Thoracic aorta (tissue), 2 donors: ENCODE results near the gene PDIK1L. TPM values are rescaled to one million over a fixed set of nuclear protein-coding genes. Genes with fewer than 3 reads are reported as not detected.

ENCODE experiments used
- ATAC-seq: fragments of 150-250 bp; one replicate; pipeline ENCODE4 v1.8.0; 2017; ENCODE audit warnings: low read depth; ENCODE audit not compliant: insufficient number of reproducible peaks, low FRiP score
- DNase-seq: peaks from one replicate; pipeline ENCODE4 v3.0.0-alpha.2; 2020; ENCODE audit warnings: low spot score
- H3K27ac ChIP-seq, 2 donors: fragments of 200-600 bp; sonication (generic); 1 replicate in 1 of 2; 2 replicates in 1 of 2; pipeline ENCODE4 v1.5.1; 2016; ENCODE audit warnings: mild to moderate bottlenecking in 2 of 2, moderate library complexity in 2 of 2
- H3K27me3 ChIP-seq: fragments of 200-600 bp; sonication (generic); replicated peaks from 2 replicates; pipeline ENCODE4 v1.6.0; 2016; ENCODE audit warnings: mild to moderate bottlenecking; ENCODE audit not compliant: insufficient read depth
- H3K36me3 ChIP-seq: fragments of 200-600 bp; sonication (generic); one replicate; pipeline ENCODE4 v1.5.1; 2016
- H3K4me1 ChIP-seq, 2 donors: fragments of 200-600 bp; sonication (generic); 1 replicate in 1 of 2; 2 replicates in 1 of 2; pipeline versions ENCODE4 v1.5.1 to v1.6.0; 2016; ENCODE audit warnings: low read depth in 2 of 2, mild to moderate bottlenecking in 1 of 2; ENCODE audit not compliant: control insufficient read depth in 1 of 2
- H3K4me3 ChIP-seq: fragments of 200-600 bp; sonication (generic); 2 replicates; pipeline ENCODE4 v1.5.1; 2016; ENCODE audit warnings: mild to moderate bottlenecking
- H3K9me3 ChIP-seq: fragments of 200-600 bp; sonication (generic); 2 replicates; pipeline ENCODE4 v1.5.1; 2016
- CTCF ChIP-seq: fragments of 200-600 bp; sonication (generic); IDR thresholded peaks from one replicate; pipeline ENCODE4 v1.5.1; 2019; ENCODE audit warnings: antibody characterized with exemption
- total RNA-seq, 2 donors: library from RNA; depleted of rRNA; stranded (reverse); fragments of >200 nt; gene quantifications; one replicate each; pipeline versions ENCODE4 v1.1.0 to v1.2.3, GENCODE V29; 2016

Gene PDIK1L
- total RNA-seq: 10 to 100 TPM in 1 of 2 donors, 1 to 10 TPM in 1; 9.6 to 10.4 TPM

DNA sequence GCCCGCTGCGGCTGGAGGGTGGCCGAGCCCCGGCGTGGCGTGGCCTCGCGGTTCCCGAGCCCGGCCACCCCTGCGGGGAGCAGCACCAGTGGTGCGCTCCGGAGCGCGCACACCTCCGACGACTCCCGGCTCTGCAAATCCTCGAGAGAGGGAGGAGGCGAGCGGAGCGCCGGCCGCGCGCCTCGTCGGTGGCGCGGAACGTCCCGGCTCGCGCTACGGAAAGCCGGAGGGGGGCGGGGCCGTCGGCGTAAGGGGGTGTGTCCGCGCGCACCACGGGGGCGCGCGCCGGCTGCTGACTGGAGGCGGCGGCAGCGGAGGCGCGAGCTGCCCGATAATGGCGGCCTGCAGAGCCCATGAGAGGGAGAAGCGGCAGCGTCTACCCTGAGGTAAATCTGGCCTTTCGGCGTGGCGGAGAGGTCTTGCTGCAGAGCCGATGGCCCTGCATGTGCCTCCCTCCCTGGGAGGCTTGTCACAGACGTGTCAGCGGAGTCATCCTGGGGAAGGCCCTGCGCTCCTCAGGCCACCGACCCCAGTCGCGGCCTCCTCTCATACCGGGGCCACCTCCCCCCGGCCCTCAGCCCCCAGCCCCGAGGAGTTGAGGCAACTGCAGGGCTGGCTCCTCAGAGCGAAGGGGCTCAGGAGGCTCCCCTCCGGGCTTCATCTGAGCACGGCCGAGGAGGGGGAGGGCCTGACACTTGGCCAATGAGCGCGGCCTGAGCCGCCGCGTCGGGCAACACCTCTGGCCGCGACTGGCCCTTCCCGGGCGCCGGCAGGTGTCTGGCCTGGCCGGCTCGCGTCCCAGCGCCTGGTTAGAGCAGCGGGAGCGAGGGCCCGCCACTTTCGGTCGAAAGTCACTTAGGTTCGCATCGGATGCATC lies at the start of gene PDIK1L:
Gene PDIK1L, plus strand, starts transcription at position 295 of the 877 bp plus-strand sequence. CDS start 2,485 bp downstream, outside the sequence.
- H3K27ac ChIP-seq: peak within 1 kb of the TSS; percentile 87
- peak within 1 kb of the TSS; percentile 87 for H3K4me3 ChIP-seq
- ATAC-seq (peak; percentile 93), DNase-seq (peak; percentile 32)
- no peaks in the 10 kb centered on the region for H3K27me3 ChIP-seq
- H3K36me3 ChIP-seq: peaks cover 8% of the 10 kb centered on the region
- peaks cover 8 to 17% of the 10 kb centered on the region in 2 donors for H3K4me1 ChIP-seq
- no peak for TF ChIP-seq CTCF
- H3K9me3 ChIP-seq: no peaks in the 10 kb centered on the region

DNA sequence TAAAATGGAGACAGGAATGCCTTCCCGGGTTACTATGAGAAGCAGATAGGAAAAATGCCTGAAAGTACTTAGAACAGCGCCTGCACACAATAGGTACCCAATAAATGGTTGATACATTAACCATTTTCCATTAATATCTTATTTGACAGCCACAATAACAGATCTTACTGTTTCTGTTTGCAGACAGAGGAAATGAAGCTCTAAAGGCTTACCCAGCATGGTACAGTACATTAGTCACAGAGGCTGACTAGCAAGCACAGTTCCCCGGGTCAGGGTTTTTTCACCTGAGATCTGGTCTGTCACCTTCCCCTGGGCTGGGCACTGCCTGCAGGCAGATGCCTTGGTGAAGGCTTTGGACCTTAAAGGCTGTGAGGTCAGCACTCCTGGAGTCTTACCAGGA lies 47.1 kb upstream of the PDIK1L start:
- no peak for TF ChIP-seq CTCF
- no peaks in the 10 kb centered on the region for H3K36me3 ChIP-seq
- H3K27me3 ChIP-seq: no peaks in the 10 kb centered on the region
- H3K27ac ChIP-seq: no peak overlapping the region
- no peak overlapping the region for H3K4me3 ChIP-seq
- no peaks in the 10 kb centered on the region for H3K9me3 ChIP-seq
- H3K4me1 ChIP-seq: no peaks in the 10 kb centered on the region
- DNase-seq: no peak
- no peak for ATAC-seq

DNA sequence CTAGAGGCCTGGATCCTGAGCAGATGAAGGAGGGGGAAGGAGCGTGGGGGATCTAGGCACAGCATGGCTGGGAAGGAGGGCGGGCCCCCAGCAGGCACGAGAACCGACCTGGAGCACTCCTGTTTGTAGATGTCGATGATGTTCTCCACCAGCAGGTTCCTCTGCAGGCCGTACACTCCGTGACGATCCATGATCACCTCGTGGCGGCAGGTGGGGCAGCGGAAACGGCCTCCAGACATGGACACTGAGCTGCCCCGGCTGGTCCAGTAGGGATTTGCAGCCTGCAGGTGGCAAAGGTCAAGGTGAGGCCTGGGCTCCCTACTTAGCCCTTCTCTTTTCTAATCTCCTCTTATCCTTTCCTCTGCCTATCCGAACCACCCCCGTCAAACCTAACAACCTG lies 45.5 kb upstream of the PDIK1L start:
- no peak for ATAC-seq
- DNase-seq: no peak
- Histone ChIP-seq H3K9me3 (no peaks in the 10 kb centered on the region), H3K4me3 (no peak overlapping the region), H3K27me3 (no peaks in the 10 kb centered on the region), H3K27ac (no peak overlapping the region), H3K36me3 (no peaks in the 10 kb centered on the region), H3K4me1 (no peaks in the 10 kb centered on the region)
- TF ChIP-seq CTCF: no peak

DNA sequence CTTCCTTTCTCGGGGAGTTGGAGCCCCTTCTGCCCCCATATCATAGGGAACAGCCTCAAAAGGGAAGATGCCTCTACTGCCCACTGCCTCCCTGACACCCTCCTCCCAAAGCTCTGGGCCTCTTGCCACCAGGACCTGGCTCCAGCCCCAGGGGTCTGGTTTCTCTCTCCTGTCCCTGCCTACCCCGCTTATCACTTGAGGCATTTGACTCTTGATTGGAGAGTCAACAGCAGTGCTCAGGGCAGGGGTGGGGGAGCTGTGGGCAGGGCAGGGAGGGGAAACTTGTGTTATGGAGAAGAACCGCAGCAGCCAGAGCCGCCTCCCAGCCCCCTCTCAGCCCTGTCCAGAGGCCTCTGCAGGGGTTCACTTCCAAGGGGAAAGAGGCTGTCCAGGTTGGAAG lies 44.8 kb upstream of the PDIK1L start:
- no peak overlapping the region for H3K27ac ChIP-seq
- no peak for TF ChIP-seq CTCF
- no peaks in the 10 kb centered on the region for H3K4me1 ChIP-seq
- no peaks in the 10 kb centered on the region for H3K27me3 ChIP-seq
- no peak overlapping the region for H3K4me3 ChIP-seq
- no peaks in the 10 kb centered on the region for H3K36me3 ChIP-seq
- ATAC-seq: no peak
- H3K9me3 ChIP-seq: no peaks in the 10 kb centered on the region
- DNase-seq: no peak

- TF ChIP-seq CTCF: no peak
- H3K4me1 ChIP-seq: no peaks in the 10 kb centered on the region
- ATAC-seq (no peak), DNase-seq (no peak)
- H3K4me3 ChIP-seq: no peak within 1 kb of the TSS
- H3K27me3 ChIP-seq: no peaks in the 10 kb centered on the region
- H3K9me3 ChIP-seq: no peaks in the 10 kb centered on the region
- H3K36me3 ChIP-seq: no peaks in the 10 kb centered on the region
- H3K27ac ChIP-seq: no peak within 1 kb of the TSS
Observed at GRCh38 chr1:26067432-26067911, 44.2 kb upstream of the PDIK1L start, which contains the start of gene TRIM63. TSS of gene TRIM63 (minus strand) at chr1:26067630. CDS start at chr1:26067494, 136 bp downstream.
